HG03571 (cell line): ENCODE measurements around the gene ZNF444.
"Not testable (repeated sequence)": the region's sequence is repeated elsewhere in the genome, so short reads cannot be mapped to it uniquely, and the experiment has no call there.

ENCODE experiments used
- ATAC-seq: cut with Tn5 transposase; IDR thresholded peaks from one replicate; pipeline ENCODE4 v1.9.1; 2021; ENCODE audit not compliant: unreplicated experiment

The ZNF444 gene

GRCh38 chr19:56174550-56174949 lies 33.5 kb downstream of the ZNF444 start:
- ATAC-seq: no peak

GRCh38 chr19:56175861-56176307 lies 34.8 kb downstream of the ZNF444 start, which contains the start of gene GALP:
Gene GALP, plus strand, starts transcription at chr19:56176008. Its CDS starts 1,101 bp downstream, at chr19:56177109.
- ATAC-seq: not testable (repeated sequence)

- ATAC-seq: not testable (repeated sequence)
Observed at GRCh38 chr19:56176310-56176709, 35.2 kb downstream of the ZNF444 start.

DNA sequence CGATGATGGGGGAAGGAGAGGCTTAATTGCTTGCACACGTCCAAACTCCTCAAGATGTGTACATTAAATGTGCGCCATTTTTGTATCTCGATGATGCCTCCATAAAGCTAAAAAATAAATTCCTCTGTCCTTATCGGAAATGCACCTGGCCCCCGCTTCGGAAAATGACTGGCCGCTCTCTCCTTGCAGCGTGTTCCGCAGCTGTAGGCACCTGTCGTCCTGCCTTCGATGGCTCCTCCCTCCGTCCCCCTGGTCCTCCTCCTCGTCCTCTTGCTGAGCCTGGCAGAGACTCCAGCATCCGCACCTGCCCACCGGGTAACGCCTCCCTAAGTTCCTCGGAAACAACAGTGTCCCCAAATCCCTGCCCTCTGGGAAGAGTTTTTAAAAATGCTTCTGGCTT lies 35.8 kb downstream of the ZNF444 start:
- no peak for ATAC-seq

- ATAC-seq: no peak
Observed at GRCh38 chr19:56177564-56178243, 36.6 kb downstream of the ZNF444 start.

DNA sequence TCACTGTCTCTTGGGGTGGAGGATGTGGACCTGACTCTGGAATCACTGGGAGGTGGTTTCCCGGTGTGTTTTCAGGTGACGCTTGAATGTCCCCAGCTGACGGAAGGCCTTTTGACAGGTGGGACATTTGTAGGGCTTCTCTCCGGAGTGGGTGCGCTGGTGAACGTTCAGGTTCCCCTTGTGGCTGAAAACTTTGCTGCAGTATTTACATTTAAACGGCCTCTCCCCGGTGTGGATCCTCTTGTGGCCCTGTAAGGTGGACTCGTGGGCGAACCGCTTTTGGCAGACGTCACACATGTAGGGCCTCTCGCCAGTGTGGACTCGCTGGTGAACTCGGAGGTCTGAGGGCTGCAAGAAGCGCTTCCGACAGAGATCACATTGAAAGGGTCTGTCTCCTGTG lies 48.7 kb downstream of the ZNF444 start:
- no peak for ATAC-seq

DNA sequence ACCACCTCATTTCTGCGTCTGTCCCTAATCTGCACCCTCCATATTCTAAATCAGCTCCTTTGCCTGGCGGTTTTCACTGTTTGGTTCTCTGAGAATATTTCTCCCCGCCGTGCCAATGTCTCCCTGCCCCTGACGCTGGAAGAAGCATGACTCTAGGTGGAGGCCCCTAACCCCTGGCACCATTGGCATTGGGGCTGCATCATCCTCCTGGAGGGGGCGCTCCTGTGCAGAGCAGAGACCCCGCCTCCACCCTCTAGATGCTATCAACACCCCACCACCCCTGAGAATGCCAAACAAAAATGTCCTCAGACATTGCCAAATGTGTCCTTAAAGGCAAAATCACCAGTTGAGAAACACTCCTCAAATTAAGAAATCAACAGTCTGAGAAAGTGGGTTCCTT lies 50.0 kb downstream of the ZNF444 start:
- ATAC-seq: no peak

GRCh38 chr19:56191711-56192110 lies 50.6 kb downstream of the ZNF444 start:
- ATAC-seq: no peak

DNA sequence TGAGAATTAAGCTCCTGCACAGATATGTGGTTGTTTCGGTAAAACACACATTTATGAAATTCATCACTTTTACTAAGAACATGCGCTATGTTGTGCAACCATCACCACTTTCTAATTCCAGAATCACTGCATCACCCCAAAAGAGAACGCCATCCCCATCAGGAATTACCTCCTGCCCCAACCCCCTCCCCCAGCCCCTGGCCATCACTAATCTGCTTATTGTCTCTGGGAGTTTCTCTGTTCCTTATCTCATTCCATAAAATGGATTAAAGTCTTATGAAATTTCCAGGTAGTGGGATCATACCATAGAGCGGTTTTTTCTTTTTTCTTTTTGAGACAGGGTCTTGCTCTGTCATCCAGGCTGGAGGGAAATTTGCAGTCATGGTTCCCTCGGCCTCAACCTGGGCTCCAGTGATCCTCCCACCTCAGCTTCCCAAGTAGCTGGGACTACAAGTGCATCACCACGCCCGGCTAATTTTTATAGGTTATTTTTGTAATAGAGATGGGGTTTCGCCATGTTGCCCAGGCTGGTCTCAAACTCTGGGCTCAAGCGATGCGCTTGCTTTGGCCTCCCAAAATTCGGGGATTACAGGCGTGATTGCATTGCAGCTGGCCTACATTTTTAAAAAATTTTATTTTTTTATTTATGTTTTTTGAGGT lies 53.0 kb downstream of the ZNF444 start:
- no peak for ATAC-seq

DNA sequence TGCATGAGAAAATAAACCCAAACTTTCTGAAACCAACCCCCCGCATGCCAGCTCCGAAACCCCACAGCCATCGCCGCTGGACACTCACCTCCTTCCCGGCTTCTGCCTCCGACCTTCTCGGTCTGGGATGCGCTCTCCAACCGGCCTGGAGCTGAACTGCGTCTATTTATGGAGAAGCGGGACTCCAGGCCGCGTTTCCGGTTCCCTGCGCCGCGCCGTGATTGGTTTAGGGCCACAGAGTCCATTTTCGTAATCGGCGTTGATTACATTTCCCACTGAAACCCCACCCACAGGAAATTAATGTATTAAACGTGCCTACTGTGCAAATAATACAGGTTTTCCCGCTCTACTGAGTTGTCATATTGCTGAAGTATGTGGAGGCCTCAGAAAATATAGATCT lies 56.6 kb downstream of the ZNF444 start, which contains the start of gene ZSCAN5B:
Gene ZSCAN5B (minus strand): TSS at position 138 of the 400 bp plus-strand sequence. CDS start 4,731 bp downstream, outside the sequence.
- not testable (repeated sequence) for ATAC-seq

DNA sequence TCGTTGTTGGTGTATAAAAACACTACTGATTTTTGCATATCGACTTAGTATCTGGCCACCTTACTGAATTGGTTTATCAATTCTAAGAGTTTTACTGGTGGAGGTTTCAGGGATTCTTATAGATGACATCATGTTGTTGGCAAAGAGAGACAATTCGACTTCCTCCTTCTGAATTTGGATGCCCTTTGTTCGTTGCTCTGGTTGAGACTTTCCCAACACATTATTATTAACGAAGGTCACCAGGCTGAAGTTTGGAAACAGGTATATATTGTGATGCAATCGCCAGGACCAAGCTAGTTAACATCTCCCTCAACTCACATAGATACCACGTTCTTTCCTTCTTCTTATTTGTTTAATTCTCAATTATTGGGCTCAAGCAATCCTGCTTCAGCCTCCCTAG lies 58.6 kb downstream of the ZNF444 start:
- no peak for ATAC-seq

DNA sequence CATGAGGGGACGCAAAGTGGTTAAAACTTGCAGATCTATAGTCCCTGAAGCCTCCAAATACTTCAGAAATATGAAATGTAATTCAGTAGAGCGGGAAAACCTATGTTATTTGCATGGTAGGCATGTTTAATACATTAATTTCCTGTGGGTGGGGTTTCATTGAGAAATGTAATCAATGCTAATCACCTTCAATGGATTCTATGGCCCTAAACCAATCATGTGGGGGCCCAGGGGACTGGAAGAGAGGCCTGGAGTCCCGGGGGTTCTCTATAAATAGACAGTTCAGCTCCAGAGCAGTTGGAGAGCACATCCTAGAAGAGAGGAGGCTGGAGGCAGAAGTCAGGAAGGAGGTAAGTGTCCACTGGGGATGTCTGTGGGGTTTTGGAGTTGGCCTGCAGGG lies 60.9 kb downstream of the ZNF444 start, which contains the start of gene ZSCAN5C:
Gene ZSCAN5C (plus strand): TSS at position 301 of the 400 bp plus-strand sequence. CDS start 3,641 bp downstream, outside the sequence.
- no peak for ATAC-seq

DNA sequence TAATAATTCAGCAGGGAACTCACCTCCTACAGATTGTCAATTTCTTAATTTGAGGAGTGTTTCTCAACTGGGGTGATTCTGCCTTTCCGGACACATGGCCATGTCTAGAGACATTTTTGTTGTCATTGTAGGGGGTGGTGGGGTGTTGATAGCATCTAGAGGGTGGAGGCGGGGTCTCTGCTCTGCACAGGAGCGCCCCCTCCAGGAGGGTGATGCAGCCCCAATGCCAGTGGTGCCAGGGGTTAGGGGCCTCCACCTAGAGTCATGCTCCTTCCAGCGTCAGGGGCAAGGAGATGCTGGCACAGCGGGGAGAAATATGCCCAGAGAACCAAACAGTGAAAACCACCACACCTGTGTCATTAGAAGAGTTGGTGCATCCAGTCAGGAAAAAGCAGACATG lies 66.5 kb downstream of the ZNF444 start:
- ATAC-seq: not testable (repeated sequence)

- no peak for ATAC-seq
Observed at GRCh38 chr19:56209091-56209490, 68.0 kb downstream of the ZNF444 start.

GRCh38 chr19:56210036-56210435 lies 68.9 kb downstream of the ZNF444 start:
- not testable (repeated sequence) for ATAC-seq
